Measurements from ENCODE around the gene UNC119.
"Not testable (repeated sequence)": the region's sequence is repeated elsewhere in the genome, so short reads cannot be mapped to it uniquely, and the experiment has no call there.

Gene UNC119

GRCh38 chr17:28540231-28540630 is 12.2 kb downstream of the UNC119 start:
- no peak for DNase-seq

GRCh38 chr17:28538296-28538895 is 14.0 kb downstream of the UNC119 start:
- DNase-seq: no peak

- DNase-seq: no peak
Measured at GRCh38 chr17:28537219-28537610, 15.2 kb downstream of the UNC119 start.

GRCh38 chr17:28536532-28537218 is 15.7 kb downstream of the UNC119 start:
- no peak for DNase-seq

GRCh38 chr17:28534740-28535375 is 17.6 kb downstream of the UNC119 start:
- no peak for DNase-seq

GRCh38 chr17:28533091-28533807 is 19.2 kb downstream of the UNC119 start:
- DNase-seq: no peak

GRCh38 chr17:28532050-28532960 is 20.1 kb downstream of the UNC119 start:
- no peak for DNase-seq

GRCh38 chr17:28530926-28531325 is 21.5 kb downstream of the UNC119 start:
- no peak for DNase-seq

- DNase-seq: no peak
Measured at GRCh38 chr17:28530250-28530649, 22.2 kb downstream of the UNC119 start.

GRCh38 chr17:28529013-28529400 is 23.4 kb downstream of the UNC119 start:
- no peak for DNase-seq

- DNase-seq: no peak
Measured at GRCh38 chr17:28528327-28529012, 24.0 kb downstream of the UNC119 start.

GRCh38 chr17:28527859-28528258 is 24.6 kb downstream of the UNC119 start:
- DNase-seq: no peak

GRCh38 chr17:28527181-28527681 is 25.2 kb downstream of the UNC119 start:
- no peak for DNase-seq

- DNase-seq: no peak
Measured at GRCh38 chr17:28526381-28526780, 26.0 kb downstream of the UNC119 start.

GRCh38 chr17:28524476-28525424 is 27.7 kb downstream of the UNC119 start:
- DNase-seq: no peak

GRCh38 chr17:28523876-28524275 is 28.5 kb downstream of the UNC119 start:
- DNase-seq: no peak

- DNase-seq: no peak
Measured at GRCh38 chr17:28523186-28523585, 29.2 kb downstream of the UNC119 start.

- not testable (repeated sequence) for DNase-seq
Measured at GRCh38 chr17:28522281-28522680, 30.1 kb downstream of the UNC119 start.

- no peak for DNase-seq
Measured at GRCh38 chr17:28521311-28522085, 30.9 kb downstream of the UNC119 start.

GRCh38 chr17:28520687-28521086 is 31.7 kb downstream of the UNC119 start:
- no peak for DNase-seq
